PC-3 (cell line): Measurements from ENCODE around the gene FLNB. TPM values are rescaled to one million over a fixed set of nuclear protein-coding genes. Genes with fewer than 3 reads are reported as not detected.

Experiments used
- ATAC-seq: fragments of 200-7000 bp; cut with Tn5 transposase; 2 replicates; pipeline ENCODE4 v1.9.1; 2020; ENCODE audit warnings: mild to moderate bottlenecking, moderate library complexity
- BruUV-seq: library from RNA; stranded (reverse); fragments of 400-500 nt; replicated peaks from 2 replicates; lab custom pipeline; 2021; lab: Mats Ljungman, UMichigan
- CTCF ChIA-PET: fragments of 300-600 bp; sonication (Branson Sonifier 250); formaldehyde crosslinking; loops from one replicate; lab custom pipeline; 2022; ENCODE audit warnings: antibody characterized with exemption; lab: Charles Lee
- POLR2A ChIA-PET: fragments of 300-600 bp; sonication (Branson Sonifier 250); formaldehyde crosslinking; loops from one replicate; lab custom pipeline; 2022; ENCODE audit warnings: antibody characterized with exemption; ENCODE audit not compliant: unreplicated experiment; lab: Charles Lee
- DNase-seq: peaks from one replicate; pipeline ENCODE4 v3.0.0-alpha.2; 2015
- H2AFZ ChIP-seq: fragments of 300-600 bp; sonication (generic); 2 replicates; pipeline ENCODE4 v1.6.0; 2016; ENCODE audit warnings: antibody characterized with exemption, low read length
- H3F3A ChIP-seq: fragments of 300-600 bp; sonication (generic); one replicate; pipeline ENCODE4 v1.6.0; 2017; ENCODE audit warnings: antibody characterized with exemption, low read length, control low read depth, mild to moderate bottlenecking; ENCODE audit not compliant: unreplicated experiment
- H3K27ac ChIP-seq: fragments of 300-600 bp; sonication (generic); 2 replicates; pipeline ENCODE4 v1.5.1; 2016; ENCODE audit warnings: mild to moderate bottlenecking, low read length
- H3K27me3 ChIP-seq: fragments of 300-600 bp; sonication (generic); 2 replicates; pipeline ENCODE4 v1.6.1; 2016; ENCODE audit warnings: low read length, mixed read lengths
- H3K36me3 ChIP-seq: fragments of 300-600 bp; sonication (generic); 2 replicates; pipeline ENCODE4 v1.6.1; 2016; ENCODE audit warnings: low read depth, mixed run types, low read length, mixed read lengths
- H3K4me1 ChIP-seq: fragments of 300-600 bp; sonication (generic); 2 replicates; pipeline ENCODE4 v1.5.1; 2016; ENCODE audit warnings: low read length; ENCODE audit not compliant: insufficient read depth
- H3K4me2 ChIP-seq: fragments of 300-600 bp; sonication (generic); 2 replicates; pipeline ENCODE4 v1.6.0; 2016; ENCODE audit warnings: low read length
- H3K4me3 ChIP-seq: fragments of 300-600 bp; sonication (generic); 2 replicates; pipeline ENCODE4 v1.5.1; 2016; ENCODE audit warnings: mild to moderate bottlenecking, low read length, mixed read lengths
- H3K79me2 ChIP-seq: fragments of 300-600 bp; sonication (generic); 2 replicates; pipeline ENCODE4 v1.6.1; 2017; ENCODE audit warnings: low read length, mixed read lengths
- H3K9ac ChIP-seq: fragments of 300-600 bp; sonication (generic); 2 replicates; pipeline ENCODE4 v1.6.0; 2016; ENCODE audit warnings: mild to moderate bottlenecking, low read length
- H3K9me2 ChIP-seq: fragments of 300-600 bp; sonication (generic); replicated peaks from 2 replicates; pipeline ENCODE4 v1.6.1; 2016; ENCODE audit warnings: mixed run types, low read length, mixed read lengths
- H3K9me3 ChIP-seq: fragments of 300-600 bp; sonication (generic); 2 replicates; pipeline ENCODE4 v1.6.1; 2016; ENCODE audit warnings: low read length, mixed read lengths
- H4K20me1 ChIP-seq: fragments of 300-600 bp; sonication (generic); 2 replicates; pipeline ENCODE4 v1.6.1; 2016; ENCODE audit warnings: low read length, mixed read lengths
- CTCF ChIP-seq: fragments of 300-600 bp; sonication (generic); conservative IDR thresholded peaks from 2 replicates; pipeline ENCODE4 v1.5.1; 2017; ENCODE audit warnings: antibody characterized with exemption, low read depth, mild to moderate bottlenecking, low read length
- EZH2 ChIP-seq: fragments of 300-600 bp; sonication (generic); IDR thresholded peaks from one replicate; pipeline ENCODE4 v1.6.1; 2017; ENCODE audit warnings: antibody characterized with exemption, mild to moderate bottlenecking, low read length; ENCODE audit not compliant: unreplicated experiment
- EZH2phosphoT487 ChIP-seq: fragments of 300-600 bp; sonication (generic); IDR thresholded peaks from 2 replicates; pipeline ENCODE4 v1.6.1; 2018; ENCODE audit warnings: mild to moderate bottlenecking, antibody characterized with exemption, low read length, borderline replicate concordance
- intact Hi-C: fragments of 100-400 bp; cut with micrococcal nuclease; formaldehyde crosslinking; loops from 2 replicates; pipeline ENCODE4 v1.9.0; 2023
- total RNA-seq: library from RNA; depleted of rRNA; stranded (reverse); fragments of >200 nt; gene quantifications from 2 replicates; pipeline ENCODE4 v1.2.3, GENCODE V29; 2014

The FLNB gene
- total RNA-seq, 1 experiment from 2014 or later = 505 TPM

GRCh38 chr3:58135712-58136543 lies 127.7 kb downstream of the FLNB start:
- peak; percentile 31 for DNase-seq
- Histone ChIP-seq H3K9me2 (no peaks in the 10 kb centered on the region), H3K4me3 (no peak overlapping the region), H3K36me3 (peaks cover 94% of the 10 kb centered on the region), H3K9ac (no peak overlapping the region), H3K27me3 (no peaks in the 10 kb centered on the region), H3K79me2 (no peaks in the 10 kb centered on the region), H4K20me1 (peaks cover 10% of the 10 kb centered on the region; the same call in 1 of the 2 replicates), H3K4me1 (no peaks in the 10 kb centered on the region), H3K9me3 (no peaks in the 10 kb centered on the region), H2AFZ (no peak overlapping the region), H3K4me2 (no peak overlapping the region), H3F3A (no peaks in the 10 kb centered on the region), H3K27ac (no peak overlapping the region)
- BruUV-seq = no TSS peak
- ChIA-PET POLR2A (no interaction called here), CTCF (no interaction called here)
- intact Hi-C loops = no loop called here
- TF ChIP-seq EZH2 (no peak), CTCF (peak; percentile 62)
- peak; percentile 16; the same call in 1 of the 2 replicates for ATAC-seq

- H4K20me1 ChIP-seq = peaks cover 1% of the 10 kb centered on the region; the same call in 1 of the 2 replicates
These were observed 129.1 kb downstream of the FLNB start for GRCh38 chr3:58137306-58137705.

More at GRCh38 chr3:58137306-58137705, 129.1 kb downstream of the FLNB start:
- H3K36me3 ChIP-seq = peaks cover 93% of the 10 kb centered on the region
- no peaks in the 10 kb centered on the region for H3K9me2 ChIP-seq
- no peak overlapping the region for H3K4me2 ChIP-seq
- BruUV-seq = no TSS peak
- no peak overlapping the region for H3K9ac ChIP-seq
- H3F3A ChIP-seq = no peaks in the 10 kb centered on the region
- no peak overlapping the region for H2AFZ ChIP-seq
- no peaks in the 10 kb centered on the region for H3K79me2 ChIP-seq
- intact Hi-C loops = no loop called here
- ChIA-PET POLR2A (no interaction called here), CTCF (no interaction called here)
- H3K27me3 ChIP-seq = no peaks in the 10 kb centered on the region
- TF ChIP-seq CTCF = no peak
- no peak for TF ChIP-seq EZH2
- no peak for TF ChIP-seq EZH2phosphoT487
- H3K4me1 ChIP-seq = no peaks in the 10 kb centered on the region
- H3K9me3 ChIP-seq = no peaks in the 10 kb centered on the region
- DNase-seq (no peak), ATAC-seq (no peak)
- H3K27ac ChIP-seq = no peak overlapping the region
- H3K4me3 ChIP-seq = no peak overlapping the region
